ENCODE measurements around the gene SPTBN2.
"Not testable (repeated sequence)": the region's sequence is repeated elsewhere in the genome, so short reads cannot be mapped to it uniquely, and the experiment has no call there.

The SPTBN2 gene

DNA sequence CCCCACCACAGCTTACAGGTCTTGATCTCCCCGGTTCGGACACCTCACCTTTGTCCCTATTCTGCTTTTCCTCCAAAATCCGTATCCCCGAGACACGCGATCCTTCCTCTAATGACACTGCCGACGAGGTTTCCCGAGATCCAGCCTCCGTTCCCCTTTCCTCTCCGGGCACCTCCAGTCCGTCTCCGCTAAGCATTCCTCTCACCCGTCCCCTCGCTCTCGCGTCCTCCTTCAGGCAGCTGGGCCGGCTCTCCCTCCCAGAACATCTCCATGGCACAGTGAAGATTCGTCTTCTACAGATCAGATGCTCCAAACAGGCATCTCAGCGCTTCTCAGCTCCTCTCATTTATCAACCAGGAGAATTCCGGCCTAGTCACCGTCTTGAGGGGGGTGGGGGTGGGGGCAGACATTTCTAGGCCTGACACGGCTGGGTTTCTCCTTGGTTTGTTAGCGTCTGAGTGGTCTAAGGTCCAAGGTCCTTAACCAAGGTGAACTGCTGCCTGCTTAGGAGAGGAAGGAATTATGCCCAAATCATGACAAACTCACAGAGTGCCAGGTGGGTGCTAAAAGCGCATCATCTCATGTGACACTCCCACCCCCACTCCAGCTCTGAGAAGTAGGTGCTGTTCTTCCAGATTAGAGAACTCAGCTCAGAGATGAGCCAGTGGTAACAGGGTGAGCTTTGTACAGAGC, at the start of gene SPTBN2:
TSS of gene SPTBN2 (minus strand) at position 524 of the 693 bp plus-strand sequence. CDS start 7,976 bp downstream, outside the sequence.
- DNase-seq: no peak

DNA sequence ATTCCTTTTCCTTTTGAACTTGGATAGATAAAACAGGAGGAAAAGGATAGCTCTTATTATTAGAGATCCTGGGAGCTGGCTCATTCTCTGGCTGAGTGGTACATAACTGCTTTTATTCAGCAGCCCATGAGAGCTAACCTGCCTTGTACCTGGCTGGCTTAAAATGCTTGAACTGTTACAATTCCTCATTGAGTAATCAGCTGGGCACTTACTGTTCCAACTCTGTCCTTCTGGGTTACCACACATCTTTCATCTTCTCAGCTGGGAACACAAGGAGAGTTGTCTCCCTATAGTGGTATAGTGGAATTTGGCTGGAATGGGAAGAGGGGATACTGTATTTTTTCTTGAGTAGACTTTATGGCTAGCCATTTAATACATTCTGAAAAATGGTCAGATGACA, 39.8 kb upstream of the SPTBN2 start:
- no peak for DNase-seq

DNA sequence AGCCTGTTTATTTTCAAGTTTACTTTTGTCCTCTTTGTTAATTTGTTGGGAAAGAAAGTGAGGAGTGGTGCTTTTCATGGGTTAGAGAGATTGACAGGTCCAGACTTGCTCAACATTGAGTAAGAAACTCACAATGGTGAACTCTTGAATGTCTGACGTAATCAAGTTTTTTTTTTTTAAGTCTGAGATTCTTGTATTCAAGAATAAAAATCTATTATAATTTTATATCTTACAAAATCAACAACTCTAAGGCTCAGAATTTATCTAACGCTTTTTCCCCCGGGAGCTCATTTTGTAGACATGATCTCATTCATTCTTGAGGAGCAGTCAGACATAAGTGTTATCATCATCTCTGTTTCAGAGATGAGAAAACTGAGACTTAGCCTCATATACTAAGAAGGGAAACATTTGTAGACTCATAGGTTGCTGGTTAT, 39.1 kb upstream of the SPTBN2 start:
- no peak for DNase-seq

DNA sequence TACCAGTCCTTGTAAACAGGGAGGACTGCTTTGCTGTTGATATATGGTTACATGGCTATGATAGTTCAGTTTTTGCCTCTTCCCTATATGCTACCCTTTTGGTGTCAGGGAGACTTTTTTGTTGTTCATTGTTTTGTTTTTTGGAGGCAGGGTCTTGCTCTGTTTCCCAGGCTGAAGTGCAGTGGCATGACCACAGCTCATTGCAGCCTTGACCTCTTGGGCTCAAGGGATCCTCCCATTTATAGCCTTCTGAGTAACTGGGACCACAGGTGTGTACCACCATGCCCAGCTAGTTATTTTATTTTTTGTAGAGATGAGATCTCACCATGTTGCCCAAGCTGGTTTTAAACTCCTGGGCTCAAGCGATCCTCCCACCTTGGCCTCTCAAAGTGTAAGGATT, 38.6 kb upstream of the SPTBN2 start:
- DNase-seq: no peak

DNA sequence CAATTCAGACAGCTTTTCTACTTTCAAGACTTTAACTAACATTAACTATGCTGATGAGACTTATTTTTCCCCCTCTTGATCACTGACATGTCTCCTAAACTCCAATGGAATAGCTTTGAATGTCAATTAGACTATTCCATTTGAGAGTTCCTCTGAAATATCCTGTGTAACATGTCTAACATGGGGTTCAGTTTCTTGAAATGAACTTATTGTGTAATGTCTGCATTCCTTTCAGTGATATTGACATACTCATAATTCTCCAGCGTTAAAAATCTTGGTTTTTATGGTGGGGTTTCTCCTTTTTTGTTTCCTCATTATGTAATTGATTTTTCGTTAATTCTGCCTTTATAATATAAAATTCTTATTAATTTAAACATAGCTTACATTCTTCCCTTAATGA, 37.7 kb upstream of the SPTBN2 start:
- no peak for DNase-seq

DNA sequence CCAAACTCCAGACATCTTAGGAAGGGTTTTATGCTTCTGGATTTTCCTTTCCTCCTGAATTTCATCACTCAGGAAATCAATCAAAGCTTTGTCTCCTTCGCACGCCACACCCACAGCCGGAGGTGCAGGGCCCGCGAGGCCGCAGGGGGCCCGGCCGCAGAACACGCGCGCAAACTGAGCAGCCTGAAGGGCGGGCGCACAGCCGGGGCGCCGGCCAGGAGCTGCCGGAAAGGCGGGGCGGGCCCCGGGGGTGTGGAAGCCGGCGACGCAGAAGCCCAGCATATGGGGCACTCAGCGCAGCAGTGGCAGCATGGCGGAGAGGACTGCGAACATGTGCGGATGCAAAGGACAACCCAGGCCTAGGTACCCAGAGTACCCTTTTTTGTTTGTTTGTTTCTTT, 33.1 kb upstream of the SPTBN2 start:
- no peak for DNase-seq

DNA sequence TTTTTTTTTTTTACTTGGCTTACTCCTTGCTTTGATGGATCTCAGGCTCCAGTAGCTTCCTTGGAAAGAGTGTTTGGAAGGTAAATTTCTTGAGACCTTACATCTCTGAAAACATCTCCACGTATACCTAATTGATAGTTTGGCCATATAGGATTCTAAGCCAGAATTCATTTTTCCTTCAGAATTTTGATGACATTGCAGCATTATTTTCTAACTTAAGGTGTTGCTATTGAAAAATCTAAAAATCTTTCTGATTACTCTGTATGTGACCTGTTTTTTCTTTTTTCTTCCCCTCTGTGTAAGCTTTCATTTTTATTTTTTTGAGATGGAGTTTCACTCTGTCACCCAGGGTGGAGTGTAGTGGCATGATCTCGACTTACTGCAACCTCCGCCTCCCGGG, 23.1 kb upstream of the SPTBN2 start:
- DNase-seq: no peak

DNA sequence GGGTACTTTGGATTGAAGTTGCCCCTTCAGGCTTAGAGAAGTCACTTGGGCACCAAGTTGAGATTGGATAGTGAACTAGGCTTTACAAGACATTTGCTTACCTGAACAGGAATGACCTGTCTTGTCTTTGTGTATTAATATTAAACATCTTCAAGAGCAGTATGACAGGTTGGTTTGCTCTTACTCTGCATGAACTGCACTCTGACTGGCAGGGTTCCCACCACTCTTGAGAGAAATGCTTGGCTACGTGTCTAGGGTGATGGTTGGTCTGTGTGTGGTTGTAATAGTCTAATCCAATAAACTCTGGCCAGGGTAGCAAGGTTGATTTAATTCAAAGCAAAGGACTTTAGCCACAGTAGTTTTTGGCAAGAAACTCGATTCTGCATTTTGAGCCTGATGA, 20.1 kb upstream of the SPTBN2 start:
- DNase-seq: no peak

DNA sequence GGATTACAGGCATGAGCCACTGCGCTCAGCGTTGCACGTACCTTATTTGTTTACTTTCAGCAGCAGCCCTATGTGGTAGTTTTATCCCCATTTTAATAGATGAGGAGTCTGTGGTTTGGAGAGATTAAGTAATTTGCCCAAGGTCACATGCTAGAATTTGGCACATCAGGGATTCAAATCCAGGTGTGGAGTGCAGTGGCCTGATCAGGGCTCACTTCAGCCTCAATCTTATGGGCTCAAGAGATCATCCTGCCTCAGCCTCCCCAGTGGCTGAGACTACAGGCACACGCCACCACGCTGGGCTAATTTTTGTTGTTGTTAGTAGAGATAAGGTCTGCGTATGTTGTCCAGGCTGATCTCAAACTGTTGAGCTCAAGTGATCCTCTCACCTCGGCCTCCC, 18.5 kb upstream of the SPTBN2 start:
- no peak for DNase-seq

DNA sequence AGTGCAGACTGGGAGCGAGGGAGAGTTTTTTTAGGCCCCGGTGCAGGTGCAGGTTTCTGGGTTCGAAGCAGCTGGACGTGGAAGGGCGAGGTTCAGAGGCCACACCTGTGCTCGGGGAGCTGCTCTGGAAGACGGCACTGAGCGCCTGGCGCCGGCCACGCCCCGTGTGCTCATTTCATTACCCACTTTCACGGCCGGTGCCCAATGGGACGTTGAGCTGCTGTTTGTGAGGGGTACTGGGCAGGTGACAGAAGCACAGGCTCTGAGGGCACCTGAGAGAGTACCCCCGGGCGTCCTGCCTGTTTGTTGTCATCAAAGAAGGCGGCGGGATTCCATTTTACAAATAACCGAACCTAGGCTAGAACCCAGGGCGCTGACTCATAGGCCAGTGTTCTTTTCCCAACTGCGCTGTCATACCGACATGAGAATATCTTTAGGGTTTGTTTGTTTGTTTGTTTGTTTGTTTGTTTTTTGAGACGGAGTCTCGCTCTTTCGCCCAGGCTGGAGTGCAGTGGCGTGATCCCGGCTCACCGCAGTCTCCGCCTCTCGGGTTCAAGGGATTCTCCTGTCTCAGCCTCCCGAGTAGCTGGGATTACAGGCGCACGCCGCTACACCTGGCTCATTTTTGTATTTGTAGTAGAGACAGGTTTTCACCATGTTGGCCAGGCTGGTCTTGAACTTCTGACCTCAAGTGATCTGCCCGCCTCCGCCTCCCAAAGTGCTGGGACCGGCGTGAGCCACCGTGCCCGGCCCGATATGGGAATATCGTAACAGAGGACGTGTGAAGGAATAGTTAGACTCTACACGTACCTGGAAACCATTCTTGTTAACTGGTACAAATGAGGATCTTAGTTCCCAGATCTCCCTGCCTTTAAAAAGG, 16.6 kb upstream of the SPTBN2 start:
- peak; percentile 37 for DNase-seq

DNA sequence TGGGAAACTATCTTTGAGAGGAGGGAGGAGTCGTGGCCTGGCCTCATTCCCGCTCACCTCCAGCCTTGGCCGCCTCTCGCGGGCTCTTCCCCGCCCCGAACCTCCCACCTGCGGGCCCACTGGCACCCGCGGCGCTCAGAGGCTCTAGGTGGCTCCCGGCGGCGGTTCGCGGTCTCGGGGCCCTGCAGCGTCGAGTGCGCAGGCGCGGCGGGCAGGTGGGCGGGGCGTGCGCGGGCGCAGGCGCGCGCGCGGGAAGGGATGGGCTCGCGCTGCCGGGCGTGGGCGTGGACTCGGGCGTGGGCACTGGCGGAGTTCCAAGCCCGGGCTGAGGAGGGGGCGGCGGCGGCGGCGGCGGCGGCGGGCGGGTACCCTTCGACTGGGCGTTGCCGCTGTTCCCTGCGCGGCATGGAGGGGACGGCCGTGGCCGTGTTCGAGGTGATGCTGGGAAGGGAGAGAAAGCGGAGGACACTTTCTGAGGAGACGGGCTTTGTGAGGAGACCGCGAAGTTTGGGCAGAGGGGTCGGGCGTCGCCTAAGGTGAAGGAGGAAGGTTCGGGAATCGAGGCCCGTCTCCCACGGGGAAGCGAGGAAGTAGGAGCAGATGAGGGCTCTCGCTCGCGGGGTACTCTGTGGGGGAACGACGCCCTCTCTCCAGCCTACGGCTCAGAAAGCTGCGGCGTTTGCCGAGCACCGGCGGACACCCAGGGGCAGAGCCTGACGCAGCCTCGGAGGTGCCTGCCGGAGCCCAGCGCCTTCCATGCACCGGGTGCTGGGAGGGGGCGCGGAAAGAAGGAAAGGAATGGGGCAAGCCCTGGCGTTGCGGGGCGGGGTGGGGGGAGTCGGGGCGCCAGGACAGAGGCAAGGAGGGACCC, 15.7 kb upstream of the SPTBN2 start:
- DNase-seq: peak; percentile 87

DNA sequence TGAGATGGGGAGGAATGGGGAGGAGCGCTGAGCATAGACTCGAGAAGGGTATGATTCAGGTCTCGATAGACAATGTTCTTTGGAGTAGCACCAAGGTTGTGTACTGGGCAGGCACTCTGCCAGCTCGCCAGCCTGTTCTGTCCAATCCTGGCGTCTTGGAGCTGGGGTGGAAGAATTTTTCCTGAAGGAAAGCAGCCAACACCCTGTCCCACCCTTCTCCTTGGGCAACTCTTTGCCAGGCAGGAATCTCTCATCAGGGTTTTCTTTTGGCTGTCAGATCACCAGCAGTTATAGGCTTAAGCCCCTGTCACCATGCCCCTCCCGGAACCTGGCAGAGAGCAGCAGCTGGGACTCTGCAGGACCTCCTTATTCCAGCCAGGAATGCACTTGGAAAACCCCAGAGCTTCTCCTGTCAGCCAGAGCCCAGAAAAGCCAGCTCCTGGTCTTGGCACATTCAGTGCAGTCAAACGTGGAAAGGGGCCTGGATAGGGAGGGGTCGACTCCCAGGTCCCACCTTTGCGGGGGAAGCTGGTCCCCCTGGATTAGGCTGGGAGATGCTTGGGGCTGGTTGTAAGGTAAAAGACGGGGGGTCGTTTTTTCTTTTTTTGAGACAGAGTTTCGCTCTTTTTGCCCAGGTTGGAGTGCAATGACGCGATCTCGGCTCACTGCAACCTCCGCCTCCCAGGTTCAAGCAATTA, 14.4 kb upstream of the SPTBN2 start:
- no peak for DNase-seq

DNA sequence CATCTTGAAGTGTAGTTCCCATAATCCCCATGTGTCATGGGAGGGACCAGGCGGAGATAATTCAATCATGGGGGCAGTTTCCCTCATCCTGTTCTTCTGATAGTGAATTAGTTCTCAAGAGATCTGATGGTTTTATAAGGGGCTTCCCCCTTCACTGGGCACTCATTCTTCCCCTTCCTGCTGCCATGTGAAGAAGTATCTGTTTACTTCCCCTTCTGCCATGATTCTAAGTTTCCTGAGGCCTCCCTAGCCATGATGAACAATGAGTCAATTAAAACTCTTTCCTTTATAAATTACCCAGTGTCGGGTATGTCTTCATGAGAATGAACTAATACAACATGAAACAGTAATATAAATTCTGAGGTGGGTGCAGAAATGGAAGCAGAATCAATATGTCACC, 12.1 kb upstream of the SPTBN2 start:
- DNase-seq: no peak

DNA sequence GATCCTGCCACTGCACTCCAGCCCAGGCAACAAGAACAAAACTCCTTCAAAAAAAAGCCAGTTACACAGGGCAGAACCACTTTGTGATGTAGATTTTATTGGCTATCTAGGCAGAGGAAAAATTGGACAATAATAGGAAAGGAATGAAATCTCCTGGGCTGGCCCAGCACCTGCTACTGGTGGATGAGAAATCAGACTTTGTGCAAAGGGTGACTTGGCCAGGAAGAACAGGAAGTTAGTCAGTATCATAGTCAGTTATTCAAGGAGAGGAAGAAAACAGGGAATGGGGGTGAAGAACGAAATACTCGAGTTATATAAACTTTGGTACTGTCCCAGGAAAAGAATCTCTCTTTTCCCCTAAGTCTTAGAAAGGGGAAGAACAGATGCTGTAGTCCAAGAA, 11.0 kb upstream of the SPTBN2 start:
- DNase-seq: no peak

DNA sequence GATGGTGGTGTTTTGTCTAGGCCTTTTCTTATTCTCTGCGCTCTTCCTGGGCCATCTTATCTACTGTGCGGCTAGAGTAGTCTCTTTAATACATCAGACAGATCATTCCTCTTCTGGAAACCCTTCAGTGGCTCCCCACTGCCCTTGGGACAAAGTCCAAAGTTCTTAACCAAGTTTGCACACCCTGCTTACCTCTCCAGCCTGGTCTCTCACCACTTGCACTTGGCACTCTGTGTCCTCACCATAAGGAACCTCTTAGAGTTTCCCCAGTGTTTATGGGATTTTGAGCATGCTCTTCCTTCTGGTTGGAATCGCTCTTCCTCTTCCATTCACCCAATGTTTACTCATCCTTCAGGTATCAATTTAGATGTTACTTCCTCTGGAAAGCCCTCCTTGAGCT, 5.2 kb upstream of the SPTBN2 start:
- DNase-seq: no peak

DNA sequence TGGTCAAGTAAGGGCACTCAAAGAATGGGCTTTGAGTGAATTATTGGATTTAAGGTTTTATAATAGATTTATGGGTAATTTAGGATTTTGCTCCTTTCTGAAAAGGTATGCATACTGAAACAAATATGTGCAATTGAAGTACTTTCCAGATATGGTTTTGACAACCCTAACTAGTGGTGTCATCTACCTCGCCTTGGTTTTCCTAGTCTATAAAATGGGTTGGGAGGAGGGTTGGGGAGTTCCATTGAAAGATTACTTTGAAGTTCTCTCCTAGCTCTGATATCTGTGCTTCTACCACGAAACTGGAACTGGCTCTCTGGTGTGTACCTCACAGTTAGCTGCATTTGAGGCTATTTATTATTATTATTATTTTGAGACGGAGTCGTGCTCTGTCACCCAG, 431 bp upstream of the SPTBN2 start:
- DNase-seq: no peak

DNA sequence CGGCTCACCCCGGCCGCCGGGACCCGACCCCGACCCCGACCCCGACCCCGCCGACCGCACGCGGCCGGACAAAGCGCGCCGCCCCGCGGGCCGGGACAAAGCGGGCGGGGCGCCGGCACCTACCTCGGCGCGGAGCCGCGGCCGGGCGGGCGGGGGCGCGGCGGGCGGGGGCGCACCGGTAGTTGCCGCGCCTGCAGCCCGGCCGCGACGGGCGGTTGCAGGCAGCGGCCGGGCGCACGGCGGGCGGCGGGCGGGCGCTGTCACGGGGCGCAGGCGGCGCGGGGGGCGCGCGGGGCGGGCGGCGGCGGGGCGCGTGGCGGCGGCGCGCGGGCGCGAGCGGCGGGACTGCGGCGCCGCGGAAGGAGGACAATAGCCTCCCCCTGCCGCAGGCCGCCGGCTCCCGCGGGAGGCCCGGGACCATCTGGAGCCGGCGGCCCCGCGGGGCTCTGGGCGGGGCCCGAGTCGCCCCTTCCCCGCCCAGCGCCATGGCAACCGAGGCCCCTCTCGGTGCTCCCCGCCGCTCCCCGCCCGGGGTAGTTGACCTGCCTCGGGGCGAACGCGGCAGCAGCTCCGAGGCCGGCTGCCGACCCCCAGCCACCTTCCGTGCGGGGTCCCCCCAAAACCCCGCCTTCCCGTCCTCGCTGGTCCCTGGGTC, 851 bp downstream of the SPTBN2 start:
- no peak for DNase-seq

DNA sequence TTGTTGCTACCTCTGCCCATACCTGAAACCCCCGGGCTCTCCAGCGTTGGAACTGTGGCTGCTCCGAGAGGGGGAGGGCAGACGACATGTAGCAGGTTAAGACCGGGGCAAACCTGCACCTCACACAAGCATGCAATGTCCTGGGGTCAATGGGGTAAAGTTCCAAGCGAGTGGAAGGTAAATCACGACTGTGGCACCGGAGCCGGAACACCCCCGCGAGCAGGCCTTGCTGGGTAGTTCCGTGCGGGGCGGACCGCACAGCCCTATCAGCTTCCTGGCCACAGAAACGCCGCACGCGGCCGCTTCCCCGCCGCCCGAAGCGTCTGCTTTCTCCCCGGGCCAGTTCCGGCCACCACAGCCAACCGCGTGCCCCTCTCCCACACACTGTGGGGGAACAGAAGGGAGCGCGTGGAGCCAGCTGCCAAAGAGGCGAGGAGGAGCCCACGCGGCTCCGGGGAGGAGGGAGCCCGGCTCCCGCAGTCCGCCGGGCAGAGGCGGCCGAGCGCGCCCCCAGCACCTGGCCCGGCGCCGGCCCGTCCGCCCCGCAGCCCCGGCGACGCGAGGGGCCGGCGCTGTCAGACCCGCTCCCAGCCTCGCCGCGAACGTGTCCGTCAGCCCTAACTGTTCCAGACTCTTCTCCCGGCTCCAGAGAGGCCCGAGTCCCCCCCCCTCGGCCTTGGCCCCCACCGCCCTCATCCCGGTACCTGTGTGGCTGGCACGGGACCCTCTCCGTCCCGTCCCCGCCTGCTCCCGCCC, 1.6 kb downstream of the SPTBN2 start:
- DNase-seq: no peak

DNA sequence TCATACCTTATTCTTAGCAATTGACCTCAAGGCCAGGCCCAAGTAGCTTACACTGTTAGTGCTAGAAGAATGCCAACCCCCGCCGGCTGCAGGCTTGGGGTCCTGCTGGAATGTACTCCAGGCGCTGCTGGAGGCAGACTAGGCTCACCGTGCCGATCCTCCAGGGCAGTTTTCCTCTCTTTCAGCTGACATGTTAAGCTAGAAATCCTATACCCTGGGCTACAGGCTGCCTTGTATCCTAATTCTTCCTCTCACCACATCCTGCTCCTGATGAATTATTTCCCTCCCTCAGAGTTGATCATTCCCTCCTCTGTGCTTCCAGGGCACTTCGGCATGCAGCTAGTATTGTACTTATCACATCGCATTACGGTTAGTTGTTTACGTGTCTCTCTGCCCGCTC, 3.4 kb downstream of the SPTBN2 start:
- no peak for DNase-seq

DNA sequence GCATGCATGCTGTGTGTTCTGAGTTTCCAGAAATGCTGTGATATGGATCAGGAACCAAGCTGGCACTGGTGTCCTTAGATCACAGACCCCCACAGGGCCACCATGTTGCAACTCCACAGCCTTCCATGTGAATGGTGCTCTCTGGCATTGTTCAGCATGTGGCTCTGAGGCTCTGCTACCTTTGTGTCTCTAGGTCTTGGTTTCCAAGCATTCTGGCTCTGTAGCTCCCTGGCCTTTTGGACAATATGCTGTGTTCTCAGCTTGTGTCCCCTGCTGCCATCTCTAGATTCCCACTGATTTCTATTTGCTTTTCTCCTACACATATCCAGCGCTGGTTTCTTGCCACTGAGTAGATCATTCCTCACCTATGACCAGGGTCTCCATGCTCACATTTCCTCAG, 3.9 kb downstream of the SPTBN2 start:
- no peak for DNase-seq

DNA sequence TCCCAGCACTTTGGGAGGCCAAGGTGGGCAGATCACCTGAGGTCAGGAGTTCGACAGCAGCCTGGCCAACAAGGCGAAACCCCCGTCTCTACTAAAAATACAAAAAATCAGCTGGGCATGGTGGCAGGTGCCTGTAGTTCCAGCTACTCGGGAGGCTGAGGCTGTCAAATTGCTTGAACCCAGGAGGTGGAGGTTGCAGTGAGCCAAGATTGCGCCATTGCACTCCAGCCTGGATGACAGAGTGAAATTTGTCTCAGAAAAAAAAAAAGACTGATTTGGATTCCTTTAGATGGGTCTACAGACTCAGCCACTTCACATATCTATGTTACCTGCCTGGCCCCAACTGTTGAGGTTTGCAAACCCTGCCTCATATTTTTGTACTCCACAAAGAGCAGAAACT, 4.8 kb downstream of the SPTBN2 start:
- DNase-seq: not testable (repeated sequence)

All from activated CD4-positive, alpha-beta T cell treated with anti-CD3 and anti-CD28 coated beads, Interleukin-2, amount 50 U/mL, for 1 hour (primary cell).